Measurements from ENCODE around the gene SLC17A6.

The SLC17A6 gene

GRCh38 chr11:22337596-22338485 is at the start of gene SLC17A6:
Gene SLC17A6 (plus strand): TSS chr11:22338381. CDS start chr11:22338534, 153 bp downstream.
- DNase-seq: no peak

DNA sequence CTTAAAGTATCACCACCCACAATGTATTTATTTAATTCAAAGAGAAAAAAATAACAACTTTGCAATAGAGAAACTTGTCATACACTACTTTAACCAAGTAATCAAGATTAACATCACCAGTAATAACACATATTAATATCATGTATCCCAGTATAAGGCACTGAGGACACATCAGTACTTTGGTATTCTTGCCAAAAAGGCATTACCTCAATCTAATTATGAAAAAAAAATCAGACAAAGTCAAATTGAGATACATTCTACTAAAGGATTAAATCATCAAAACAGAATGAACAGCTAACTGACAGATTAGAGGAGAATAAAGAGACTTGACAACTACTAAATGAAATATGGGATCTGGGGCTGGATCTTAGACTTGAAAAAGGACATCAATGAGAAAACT is 35.8 kb upstream of the SLC17A6 start:
- no peak for DNase-seq

DNA sequence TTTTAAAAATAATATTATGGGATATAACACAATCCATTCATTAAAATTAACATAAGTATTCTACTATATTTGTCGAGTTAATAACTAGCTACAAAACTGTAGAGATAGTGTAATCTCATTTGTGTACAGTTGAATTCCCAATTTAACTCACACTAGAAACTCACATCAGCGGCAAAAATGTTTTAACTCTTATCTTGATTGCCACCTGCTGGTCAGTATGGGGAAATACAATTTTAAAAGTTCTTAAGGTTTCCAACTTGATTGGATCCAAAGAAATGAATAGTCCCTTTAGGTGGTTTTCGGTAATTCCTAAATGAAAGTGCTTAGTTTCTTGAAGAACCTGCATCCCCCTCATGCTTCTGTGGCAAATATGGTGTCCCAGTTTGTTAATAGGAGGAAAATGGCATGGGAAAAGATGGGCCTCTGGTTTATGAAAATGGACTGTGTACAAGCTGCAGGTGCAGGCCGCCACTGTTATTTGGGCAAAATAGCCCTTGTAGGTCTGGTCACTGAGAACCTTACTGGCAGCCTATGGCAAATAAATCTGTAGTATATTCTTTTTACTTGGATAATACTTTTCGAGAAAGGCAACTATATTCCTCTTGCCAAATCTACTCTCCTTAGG is 33.7 kb upstream of the SLC17A6 start:
- DNase-seq: peak; percentile 46

DNA sequence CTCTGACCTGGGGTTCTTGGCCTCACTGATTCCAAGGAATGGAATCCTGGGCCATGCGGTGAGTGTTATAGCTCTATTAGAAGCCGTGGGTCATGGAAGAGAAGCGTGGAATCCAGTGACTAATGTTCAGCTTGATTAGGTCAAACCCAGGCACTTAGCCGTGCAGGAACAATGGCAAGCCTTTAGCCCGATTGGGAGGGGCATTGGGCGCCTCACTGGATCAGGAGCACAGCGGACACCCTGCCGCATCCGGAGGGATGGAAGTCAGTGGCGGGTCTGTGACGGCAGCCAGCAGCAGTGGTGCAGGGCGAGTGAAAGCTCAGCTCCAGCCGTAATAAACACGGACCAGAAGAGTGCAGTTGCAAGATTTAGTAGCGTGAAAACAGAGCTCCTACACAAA is 20.5 kb upstream of the SLC17A6 start:
- DNase-seq: no peak

GRCh38 chr11:22331771-22332170 is 6.4 kb upstream of the SLC17A6 start:
- DNase-seq: no peak

DNA sequence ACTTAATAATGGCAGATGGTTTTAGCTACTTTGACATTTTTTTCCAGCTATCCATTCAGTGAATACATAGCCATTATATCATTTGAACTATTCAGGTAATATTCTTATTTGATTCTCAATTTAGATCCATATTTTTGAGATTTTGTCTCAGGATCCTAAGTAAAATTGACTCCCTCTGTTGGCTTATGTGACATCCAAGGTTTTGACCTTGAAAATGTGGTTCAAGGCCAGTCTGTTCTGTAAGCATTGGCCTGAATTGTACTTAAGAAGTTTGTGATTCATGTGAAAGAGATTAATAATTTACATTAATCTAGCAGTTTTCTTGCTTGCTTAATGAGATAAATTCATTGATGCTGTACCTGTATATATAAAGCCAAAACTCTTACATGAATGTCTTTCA is 1.6 kb upstream of the SLC17A6 start:
- DNase-seq: no peak

GRCh38 chr11:22339611-22340010 is 1.4 kb downstream of the SLC17A6 start:
- no peak for DNase-seq

DNA sequence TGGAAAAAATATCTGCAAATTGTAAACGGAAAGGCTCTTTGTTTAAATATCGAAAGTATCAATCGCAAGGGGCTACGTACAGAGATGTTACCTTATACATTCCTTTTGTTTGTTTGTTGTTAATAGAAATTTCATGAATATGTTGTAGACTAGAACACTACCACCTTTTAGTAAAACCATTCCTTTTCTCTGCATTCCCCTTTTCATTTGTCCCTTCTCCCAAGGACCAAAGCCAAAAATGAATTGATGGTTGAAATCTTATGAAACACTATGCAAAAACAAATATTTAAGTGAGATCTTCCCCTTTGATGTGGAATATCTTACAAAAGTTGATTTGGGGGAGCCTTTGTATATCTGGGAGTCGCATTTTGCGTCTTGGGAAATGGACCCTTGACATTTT is 2.1 kb downstream of the SLC17A6 start:
- DNase-seq: no peak

GRCh38 chr11:22340701-22341587 is 2.8 kb downstream of the SLC17A6 start:
- DNase-seq: no peak

DNA sequence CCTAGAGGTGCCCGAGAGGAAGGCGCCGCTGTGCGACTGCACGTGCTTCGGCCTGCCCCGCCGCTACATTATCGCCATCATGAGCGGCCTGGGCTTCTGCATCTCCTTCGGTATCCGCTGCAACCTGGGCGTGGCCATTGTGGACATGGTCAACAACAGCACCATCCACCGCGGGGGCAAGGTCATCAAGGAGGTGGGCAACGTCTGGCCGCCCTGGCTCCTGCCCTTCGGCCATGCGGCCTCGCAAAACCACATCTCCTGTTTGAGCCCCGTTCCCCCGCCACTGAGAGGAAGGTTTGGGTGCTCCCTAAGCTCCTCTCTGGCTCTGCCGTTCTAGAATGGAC is 3.4 kb downstream of the SLC17A6 start:
- DNase-seq: no peak

- DNase-seq: no peak
Observed at GRCh38 chr11:22342211-22343031, 4.2 kb downstream of the SLC17A6 start.

- DNase-seq: no peak
Observed at GRCh38 chr11:22343032-22343324, 4.8 kb downstream of the SLC17A6 start.

GRCh38 chr11:22343371-22344032 is 5.3 kb downstream of the SLC17A6 start:
- no peak for DNase-seq

DNA sequence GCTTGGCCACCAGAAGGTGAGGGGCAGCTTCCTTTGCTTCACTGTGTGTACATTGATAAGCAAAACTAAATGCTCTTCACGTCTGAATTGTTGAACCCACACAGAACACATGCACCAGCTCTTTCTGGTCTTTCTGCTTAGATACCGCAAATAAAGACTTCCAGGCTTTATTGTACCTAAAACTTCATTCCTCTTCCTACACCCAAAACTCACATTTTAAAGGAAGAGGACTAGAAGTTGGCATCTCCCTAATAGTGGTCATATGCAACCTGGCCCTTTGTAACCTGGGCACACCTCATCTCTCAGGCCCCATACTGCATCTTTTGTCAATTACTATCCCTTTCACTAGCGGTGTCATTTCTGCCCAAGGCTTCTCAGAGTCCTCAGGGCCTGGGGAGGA is 5.9 kb downstream of the SLC17A6 start:
- DNase-seq: no peak

GRCh38 chr11:22346282-22346681 is 8.1 kb downstream of the SLC17A6 start:
- no peak for DNase-seq

GRCh38 chr11:22347857-22348487 is 9.8 kb downstream of the SLC17A6 start:
- DNase-seq: no peak

- DNase-seq: no peak
Observed at GRCh38 chr11:22349491-22349890, 11.3 kb downstream of the SLC17A6 start.

GRCh38 chr11:22359295-22359694 is 21.1 kb downstream of the SLC17A6 start:
- no peak for DNase-seq

DNA sequence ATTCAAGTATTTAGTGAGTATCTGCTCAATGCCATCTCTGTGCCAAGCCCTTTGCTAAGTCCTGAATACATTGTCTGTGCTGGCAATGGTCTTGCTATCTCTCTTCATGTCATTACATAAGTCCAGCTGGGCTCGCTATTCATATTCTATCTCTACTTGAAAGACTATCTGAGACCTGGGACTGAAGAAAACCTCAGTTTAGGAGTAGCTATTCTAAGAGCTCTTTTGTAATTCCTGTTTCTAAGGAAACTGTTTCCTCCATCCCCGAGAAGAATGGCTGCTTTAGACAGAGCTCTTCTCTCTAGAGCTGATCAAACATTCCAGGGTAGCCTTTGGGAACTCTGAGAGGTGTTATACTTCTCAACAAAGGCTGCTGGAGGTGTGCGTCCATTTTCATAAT is 33.0 kb downstream of the SLC17A6 start:
- no peak for DNase-seq

DNA sequence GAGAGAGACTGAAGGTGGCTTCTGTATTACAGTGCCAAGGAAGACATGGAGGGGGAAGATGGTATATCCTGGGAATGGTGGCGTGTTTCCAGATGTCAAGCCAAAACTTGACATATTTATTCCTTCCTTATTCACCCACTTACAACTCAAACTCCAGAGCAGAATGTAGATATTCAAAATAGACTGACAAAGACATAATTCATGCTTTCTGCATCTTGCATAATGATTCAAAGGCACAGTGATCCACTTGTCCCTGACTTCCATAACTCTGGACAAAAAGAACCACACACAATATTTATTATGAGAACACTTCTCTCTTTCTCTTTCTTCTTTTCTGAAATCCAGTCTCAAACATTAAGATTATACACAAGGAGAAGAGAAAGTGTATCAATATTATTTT is 48.9 kb downstream of the SLC17A6 start:
- no peak for DNase-seq

GRCh38 chr11:22389526-22390282 is 51.5 kb downstream of the SLC17A6 start:
- no peak for DNase-seq

All from HCEC 1CT (cell line).